Stomach (tissue), 4 donors: ENCODE results near the gene CNOT3.

Experiments
- CTCF ChIP-seq, 7 experiments: fragments of 450-650 bp in 4 of 7; fragments of 200-600 bp in 3 of 7; sonication (generic) in 3 of 7; IDR thresholded peaks; one replicate each; pipeline ENCODE4 v1.5.1; 2016 to 2019; ENCODE audit warnings: antibody characterized with exemption in 7 of 7, control low read depth in 2 of 7, mild to moderate bottlenecking in 1 of 7
- EP300 ChIP-seq: sonication (generic); formaldehyde crosslinking; IDR thresholded peaks from one replicate; pipeline ENCODE4 v1.6.1; 2017; ENCODE audit warnings: antibody characterized with exemption
- POLR2A ChIP-seq, 4 donors: fragments of 450-650 bp; IDR thresholded peaks; one replicate each; pipeline ENCODE4 v1.6.1; 2016; ENCODE audit warnings: antibody characterized with exemption in 4 of 4, control low read depth in 2 of 4, mild to moderate bottlenecking in 1 of 4, moderate library complexity in 1 of 4
- POLR2AphosphoS5 ChIP-seq, 3 donors: sonication (generic); formaldehyde crosslinking; IDR thresholded peaks; one replicate each; pipeline ENCODE4 v1.6.1; 2016; ENCODE audit warnings: antibody characterized with exemption in 3 of 3

- TF ChIP-seq CTCF (IDR thresholded peaks at IDR 0.05) (no peak), POLR2A (IDR thresholded peaks at IDR 0.05) (no peak), POLR2AphosphoS5 (IDR thresholded peaks at IDR 0.05) (no peak), EP300 (no peak)
Measured at GRCh38 chr19:54204767-54205468, 67.4 kb downstream of the CNOT3 start.
